ENCODE results near the gene TASOR.

TASOR gene

GRCh38 chr3:56633602-56634535 lies 49.2 kb downstream of the TASOR start:
- TF ChIP-seq GATA3 (IDR thresholded peaks at IDR 0.05; ENCODE audit: low read depth, low read length) (no peak), GATA2 (IDR thresholded peaks at IDR 0.05; ENCODE audit: low read depth, low read length) (no peak)
